CD14-positive monocyte (primary cell): ENCODE measurements around the gene UNK. TPM values are rescaled to one million over a fixed set of nuclear protein-coding genes. Genes with fewer than 3 reads are reported as not detected.

Experiments used
- DNase-seq, 3 donors: peaks; one replicate each; pipeline ENCODE4 v3.0.0-alpha.2; 2011 to 2022
- H2AFZ ChIP-seq: 2 replicates; pipeline ENCODE4 v1.6.0; 2012; ENCODE audit warnings: mild to moderate bottlenecking, low read depth, low read length, inconsistent platforms; ENCODE audit not compliant: insufficient read depth, poor library complexity, severe bottlenecking
- H3K27ac ChIP-seq, 2 donors: 1 replicate in 1 of 2; 2 replicates in 1 of 2; pipeline ENCODE4 v1.5.1; 2012 to 2013; ENCODE audit warnings: low read length in 2 of 2, control low read depth in 1 of 2, inconsistent platforms in 1 of 2, low read depth in 1 of 2, mild to moderate bottlenecking in 1 of 2
- H3K27me3 ChIP-seq, 2 donors: one replicate each; pipeline versions ENCODE4 v1.6.0 to v1.6.1; 2011 to 2013; ENCODE audit warnings: low read length in 2 of 2; ENCODE audit not compliant: control insufficient read depth in 2 of 2, insufficient read depth in 2 of 2
- H3K36me3 ChIP-seq, 2 donors: replicated peaks in 1 of 2; 1 replicate in 1 of 2; 2 replicates in 1 of 2; pipeline versions ENCODE4 v1.5.1 to v1.6.1; 2012 to 2013; ENCODE audit warnings: low read length in 2 of 2, control low read depth in 1 of 2, inconsistent platforms in 1 of 2, mild to moderate bottlenecking in 1 of 2; ENCODE audit not compliant: insufficient read depth in 2 of 2, control insufficient read depth in 1 of 2
- H3K4me1 ChIP-seq, 2 donors: 1 replicate in 1 of 2; 2 replicates in 1 of 2; pipeline versions ENCODE4 v1.5.1 to v1.6.1; 2012 to 2013; ENCODE audit warnings: low read length in 2 of 2, control low read depth in 1 of 2, inconsistent platforms in 1 of 2, mild to moderate bottlenecking in 1 of 2, moderate library complexity in 1 of 2; ENCODE audit not compliant: insufficient read depth in 2 of 2, control insufficient read depth in 1 of 2
- H3K4me2 ChIP-seq: replicated peaks from 2 replicates; pipeline ENCODE3; 2012; ENCODE audit warnings: low read length, moderate library complexity, mild to moderate bottlenecking; ENCODE audit not compliant: poor library complexity, severe bottlenecking; ENCODE audit errors: extremely low read depth
- H3K4me3 ChIP-seq, 3 experiments: fragments of 200-600 bp in 1 of 3; sonication (generic) in 1 of 3; replicated peaks in 1 of 3; 1 replicate in 2 of 3; 2 replicates in 1 of 3; pipeline ENCODE4 v1.5.1; 2011 to 2013; ENCODE audit warnings: low read length in 3 of 3, mild to moderate bottlenecking in 3 of 3, control low read depth in 2 of 3, low read depth in 2 of 3, inconsistent platforms in 1 of 3, moderate library complexity in 1 of 3
- H3K79me2 ChIP-seq: 2 replicates; pipeline ENCODE4 v1.6.0; 2012; ENCODE audit warnings: mild to moderate bottlenecking, control low read depth, inconsistent platforms, low read length, moderate library complexity; ENCODE audit not compliant: insufficient read depth
- H3K9ac ChIP-seq: 2 replicates; pipeline ENCODE4 v1.6.0; 2017; ENCODE audit warnings: low read length, mild to moderate bottlenecking; ENCODE audit not compliant: insufficient read depth, poor library complexity, severe bottlenecking
- H3K9me3 ChIP-seq, 2 donors: replicated peaks in 1 of 2; 1 replicate in 1 of 2; 2 replicates in 1 of 2; pipeline versions ENCODE4 v1.5.1 to v1.6.1; 2012 to 2013; ENCODE audit warnings: low read length in 2 of 2, control low read depth in 1 of 2; ENCODE audit not compliant: control insufficient read depth in 1 of 2, insufficient read depth in 1 of 2
- H4K20me1 ChIP-seq: 2 replicates; pipeline ENCODE4 v1.6.0; 2012; ENCODE audit warnings: mild to moderate bottlenecking, low read length, control low read depth, moderate library complexity; ENCODE audit not compliant: insufficient read depth
- H3K27ac Mint-ChIP-seq, 7 donors: one replicate each; pipeline ENCODE4 v1.8.0; 2020; ENCODE audit warnings: mild to moderate bottlenecking in 7 of 7, mixed read lengths in 7 of 7, moderate library complexity in 6 of 7, inconsistent platforms in 2 of 7
- H3K27me3 Mint-ChIP-seq, 3 donors: one replicate each; pipeline ENCODE4 v1.8.0; 2021 to 2022; ENCODE audit warnings: low read depth in 3 of 3, mild to moderate bottlenecking in 3 of 3, mixed read lengths in 3 of 3, moderate library complexity in 3 of 3, inconsistent platforms in 1 of 3
- H3K36me3 Mint-ChIP-seq, 2 donors: one replicate each; pipeline ENCODE4 v1.8.0; 2020; ENCODE audit warnings: mixed read lengths in 2 of 2, inconsistent platforms in 1 of 2, mild to moderate bottlenecking in 1 of 2
- H3K4me1 Mint-ChIP-seq: one replicate; pipeline ENCODE4 v1.8.0; 2020; ENCODE audit warnings: mild to moderate bottlenecking, mixed read lengths
- H3K4me3 Mint-ChIP-seq, 2 donors: one replicate each; pipeline ENCODE4 v1.8.0; 2020; ENCODE audit warnings: mild to moderate bottlenecking in 2 of 2, mixed read lengths in 2 of 2, moderate library complexity in 1 of 2
- H3K9me3 Mint-ChIP-seq, 7 donors: one replicate each; pipeline ENCODE4 v1.8.0; 2020 to 2022; ENCODE audit warnings: mixed read lengths in 7 of 7, mild to moderate bottlenecking in 6 of 7, moderate library complexity in 6 of 7, inconsistent platforms in 2 of 7
- WGBS: methylation state at CpG from one replicate; pipeline ENCODE4 v1.1.5; 2013; ENCODE audit warnings: missing lambda C conversion rate; ENCODE audit not compliant: insufficient coverage; 5-methylcytosine and 5-hydroxymethylcytosine counted together
- intact Hi-C, 2 donors: fragments of 100-400 bp; cut with micrococcal nuclease; formaldehyde crosslinking; loops; one replicate each; pipeline versions ENCODE4 v1.15.0 to v1.15.1; 2023
- polyA plus RNA-seq, 3 donors: library from polyadenylated mRNA; depleted of rRNA in 1 of 3; unstranded in 2 of 3; stranded (reverse) in 1 of 3; fragments of 300-500 nt in 2 of 3; fragments of >200 nt in 1 of 3; fragmentation: Illumina TruSeq in 2 of 3; gene quantifications; 1 replicate in 2 of 3; 2 replicates in 1 of 3; pipeline ENCODE4 v1.2.3, GENCODE V29; 2012 to 2021
- TF ChIP-seq, protein P1 (sequence below): fragments of 200-600 bp; IDR thresholded peaks from one replicate; pipeline ENCODE4 v1.8.0; 2022; ENCODE audit warnings: antibody characterized with exemption, mild to moderate bottlenecking

UNK gene
- polyA plus RNA-seq, 3 donors: 6.3 to 12.9 (median 7.8) TPM

DNA sequence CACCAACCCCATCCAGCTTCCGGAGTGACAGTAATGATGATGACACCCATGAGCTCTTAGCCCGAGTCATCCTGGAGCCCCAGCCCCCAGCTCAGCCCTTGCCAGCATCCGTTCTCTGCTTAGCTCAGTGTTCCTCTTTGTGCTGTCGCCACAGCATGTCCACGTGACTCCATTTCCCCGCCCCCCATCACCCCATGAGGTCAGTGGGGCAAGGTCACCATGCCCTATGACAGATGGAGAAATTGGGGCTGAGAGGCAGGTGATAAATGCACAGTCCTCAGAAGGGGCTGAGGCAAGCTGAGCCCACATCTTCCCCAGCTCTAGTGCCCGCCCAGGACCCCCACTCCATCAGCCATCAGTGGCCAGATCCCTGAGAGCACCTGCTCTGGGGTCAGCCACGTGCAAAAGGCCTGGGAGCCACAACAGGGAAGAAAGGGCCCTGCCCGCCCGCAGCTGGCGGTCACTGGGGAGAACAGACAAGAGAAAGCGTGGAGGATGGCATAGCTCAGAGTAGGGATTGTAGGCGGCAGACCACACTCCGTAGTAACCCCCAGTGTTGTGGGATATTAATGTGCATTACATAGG, 46.3 kb upstream of the UNK start:
- TF ChIP-seq, protein P1, sequence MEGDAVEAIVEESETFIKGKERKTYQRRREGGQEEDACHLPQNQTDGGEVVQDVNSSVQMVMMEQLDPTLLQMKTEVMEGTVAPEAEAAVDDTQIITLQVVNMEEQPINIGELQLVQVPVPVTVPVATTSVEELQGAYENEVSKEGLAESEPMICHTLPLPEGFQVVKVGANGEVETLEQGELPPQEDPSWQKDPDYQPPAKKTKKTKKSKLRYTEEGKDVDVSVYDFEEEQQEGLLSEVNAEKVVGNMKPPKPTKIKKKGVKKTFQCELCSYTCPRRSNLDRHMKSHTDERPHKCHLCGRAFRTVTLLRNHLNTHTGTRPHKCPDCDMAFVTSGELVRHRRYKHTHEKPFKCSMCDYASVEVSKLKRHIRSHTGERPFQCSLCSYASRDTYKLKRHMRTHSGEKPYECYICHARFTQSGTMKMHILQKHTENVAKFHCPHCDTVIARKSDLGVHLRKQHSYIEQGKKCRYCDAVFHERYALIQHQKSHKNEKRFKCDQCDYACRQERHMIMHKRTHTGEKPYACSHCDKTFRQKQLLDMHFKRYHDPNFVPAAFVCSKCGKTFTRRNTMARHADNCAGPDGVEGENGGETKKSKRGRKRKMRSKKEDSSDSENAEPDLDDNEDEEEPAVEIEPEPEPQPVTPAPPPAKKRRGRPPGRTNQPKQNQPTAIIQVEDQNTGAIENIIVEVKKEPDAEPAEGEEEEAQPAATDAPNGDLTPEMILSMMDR: no peak
- H3K36me3 ChIP-seq: no peaks in the 10 kb centered on the region
- peak overlapping the region; percentile 54 for H3K9ac ChIP-seq
- no peaks in the 10 kb centered on the region for H4K20me1 ChIP-seq
- Mint-ChIP-seq H3K36me3 (peaks cover 3% of the 10 kb centered on the region in 2 donors), H3K9me3 (peaks cover 0 to 4% (median 0%) of the 10 kb centered on the region in 7 donors), H3K27me3 (peaks cover 0 to 2% (median 0%) of the 10 kb centered on the region in 3 donors), H3K4me3 (peak overlapping the region; percentile 60 to 72), H3K4me1 (peaks cover 31% of the 10 kb centered on the region), H3K27ac (peak overlapping the region; percentile 95 to 98 (median 98))
- H3K4me3 ChIP-seq: no peak overlapping the region
- peak overlapping the region; percentile 27 for H2AFZ ChIP-seq
- intact Hi-C loops: no loop called here
- peak overlapping the region; percentile 40 for H3K4me2 ChIP-seq
- DNase-seq: peak; percentile 97 to 99 (median 98)
- no peaks in the 10 kb centered on the region for H3K79me2 ChIP-seq
- H3K27ac ChIP-seq: peak overlapping the region; percentile 57 to 89
- H3K4me1 ChIP-seq: peaks cover 20 to 28% of the 10 kb centered on the region in 2 donors
- 74% methylated on average over 5 of the region's 14 CpGs for WGBS
- H3K27me3 ChIP-seq: no peaks in the 10 kb centered on the region
- no peaks in the 10 kb centered on the region for H3K9me3 ChIP-seq

DNA sequence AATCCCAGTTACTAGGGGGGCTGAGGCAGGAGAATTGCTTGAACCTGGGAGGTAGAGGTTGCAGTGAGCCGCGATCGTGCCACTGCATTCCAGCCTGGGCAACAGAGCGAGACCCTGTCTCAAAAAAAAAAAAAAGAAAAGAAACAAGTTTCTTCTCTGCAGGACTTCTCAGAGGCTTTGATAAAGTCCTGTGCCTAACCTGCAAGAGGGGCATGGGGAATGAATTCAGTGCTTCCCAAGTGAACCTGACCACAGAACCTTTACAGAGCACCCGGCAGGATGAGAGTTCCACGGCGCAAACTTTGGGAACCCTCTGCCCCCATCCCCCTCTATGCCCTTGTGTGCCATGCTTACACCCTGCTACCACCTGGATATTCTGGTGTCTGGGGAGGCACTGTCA, 45.4 kb upstream of the UNK start:
- DNase-seq: no peak

More for the DNA sequence above, 45.4 kb upstream of the UNK start:
- intact Hi-C loops: no loop called here
- H3K27ac Mint-ChIP-seq: peak overlapping the region in 5 of 7 donors; percentile 97 to 98 (median 98)
- H3K4me1 Mint-ChIP-seq: peaks cover 31% of the 10 kb centered on the region
- H3K4me1 ChIP-seq: peaks cover 20 to 28% of the 10 kb centered on the region in 2 donors
- H3K27me3 ChIP-seq: no peaks in the 10 kb centered on the region
- no peaks in the 10 kb centered on the region for H3K9me3 ChIP-seq
- no peak overlapping the region for H3K4me3 ChIP-seq
- peaks cover 3% of the 10 kb centered on the region in 2 donors for H3K36me3 Mint-ChIP-seq
- H3K27ac ChIP-seq: peak overlapping the region; percentile 57 to 89
- H3K79me2 ChIP-seq: no peaks in the 10 kb centered on the region
- H3K4me3 Mint-ChIP-seq: no peak overlapping the region
- 100% methylated on average over 4 of the region's 7 CpGs for WGBS
- H3K9me3 Mint-ChIP-seq: peaks cover 0 to 4% (median 0%) of the 10 kb centered on the region in 7 donors
- no peaks in the 10 kb centered on the region for H3K27me3 Mint-ChIP-seq
- no peak overlapping the region for H2AFZ ChIP-seq
- no peak overlapping the region for H3K4me2 ChIP-seq
- H3K9ac ChIP-seq: no peak overlapping the region
- TF ChIP-seq, protein P1: no peak
- H4K20me1 ChIP-seq: no peaks in the 10 kb centered on the region
- no peaks in the 10 kb centered on the region for H3K36me3 ChIP-seq
